Astrocyte (in vitro differentiated cells and primary cell): Measurements from ENCODE around the gene ARHGAP26. TPM values are rescaled to one million over a fixed set of nuclear protein-coding genes. Genes with fewer than 3 reads are reported as not detected.

Experiments used
- DNase-seq: peaks from one replicate; pipeline ENCODE4 v3.0.0-alpha.2; 2010; ENCODE audit warnings: low read depth
- FAIRE-seq: peaks from 2 replicates; lab custom pipeline; 2011; peaks lifted over from hg19 to GRCh38; lab: Jason Lieb, UNC
- H2AFZ ChIP-seq: 2 replicates; pipeline ENCODE4 v1.6.0; 2012; ENCODE audit warnings: low read depth, low read length, inconsistent platforms
- H3K27ac ChIP-seq: 2 replicates; pipeline ENCODE4 v1.5.1; 2011; ENCODE audit warnings: low read depth, low read length, inconsistent platforms
- H3K27me3 ChIP-seq: 2 replicates; pipeline ENCODE4 v1.6.0; 2011; ENCODE audit warnings: low read length, inconsistent platforms; ENCODE audit not compliant: insufficient read depth
- H3K36me3 ChIP-seq: 2 replicates; pipeline ENCODE4 v1.5.1; 2011; ENCODE audit warnings: low read length, inconsistent platforms; ENCODE audit not compliant: insufficient read depth
- H3K4me1 ChIP-seq: 2 replicates; pipeline ENCODE4 v1.5.1; 2011; ENCODE audit warnings: low read length, inconsistent platforms; ENCODE audit not compliant: insufficient read depth
- H3K4me2 ChIP-seq: 2 replicates; pipeline ENCODE4 v1.6.0; 2012; ENCODE audit warnings: low read length, inconsistent platforms
- H3K4me3 ChIP-seq: 2 replicates; pipeline ENCODE4 v1.5.1; 2011; ENCODE audit warnings: low read depth, mild to moderate bottlenecking, low read length, inconsistent platforms; ENCODE audit not compliant: insufficient read depth
- H3K79me2 ChIP-seq: 2 replicates; pipeline ENCODE4 v1.6.0; 2012; ENCODE audit warnings: mild to moderate bottlenecking, low read length, inconsistent platforms; ENCODE audit not compliant: insufficient read depth
- H3K9ac ChIP-seq: 2 replicates; pipeline ENCODE4 v1.6.0; 2012; ENCODE audit warnings: mild to moderate bottlenecking, low read length, inconsistent platforms
- H3K9me3 ChIP-seq: 2 replicates; pipeline ENCODE4 v1.5.1; 2012; ENCODE audit warnings: low read depth, mild to moderate bottlenecking, low read length, inconsistent platforms; ENCODE audit not compliant: insufficient read depth
- H4K20me1 ChIP-seq: 2 replicates; pipeline ENCODE4 v1.6.0; 2012; ENCODE audit warnings: low read length, inconsistent platforms; ENCODE audit not compliant: insufficient read depth
- H3K27ac Mint-ChIP-seq: one replicate; pipeline ENCODE4 v1.8.0; 2021; ENCODE audit warnings: mild to moderate bottlenecking, mixed read lengths; ENCODE audit not compliant: unreplicated experiment
- H3K27me3 Mint-ChIP-seq: one replicate; pipeline ENCODE4 v1.8.0; 2021; ENCODE audit warnings: low read depth, mixed read lengths; ENCODE audit not compliant: unreplicated experiment
- H3K36me3 Mint-ChIP-seq: one replicate; pipeline ENCODE4 v1.8.0; 2021; ENCODE audit warnings: low read depth, mixed read lengths; ENCODE audit not compliant: unreplicated experiment
- H3K4me1 Mint-ChIP-seq: one replicate; pipeline ENCODE4 v1.8.0; 2021; ENCODE audit warnings: low read depth, mixed read lengths; ENCODE audit not compliant: unreplicated experiment
- H3K4me3 Mint-ChIP-seq: one replicate; pipeline ENCODE4 v1.8.0; 2021; ENCODE audit warnings: mild to moderate bottlenecking, moderate library complexity, mixed read lengths; ENCODE audit not compliant: unreplicated experiment
- H3K9me3 Mint-ChIP-seq: one replicate; pipeline ENCODE4 v1.8.0; 2021; ENCODE audit warnings: mild to moderate bottlenecking, mixed read lengths; ENCODE audit not compliant: unreplicated experiment
- EZH2 ChIP-seq: IDR thresholded peaks from 2 replicates; pipeline ENCODE4 v1.6.1; 2012; ENCODE audit warnings: mild to moderate bottlenecking, low read length, inconsistent platforms; ENCODE audit not compliant: insufficient read depth
- total RNA-seq: library from RNA; stranded (reverse); gene quantifications from 2 replicates; pipeline ENCODE4 v1.2.1, GENCODE V29; 2021
- TF ChIP-seq, protein P1 (sequence below): IDR thresholded peaks from 2 replicates; pipeline ENCODE4 v1.5.1; 2011; ENCODE audit warnings: low read depth, mild to moderate bottlenecking, inconsistent platforms, low read length, moderate library complexity; ENCODE audit not compliant: insufficient read depth

The ARHGAP26 gene
- total RNA-seq, 1 donor from 2014 or later: 5.6 TPM

DNA sequence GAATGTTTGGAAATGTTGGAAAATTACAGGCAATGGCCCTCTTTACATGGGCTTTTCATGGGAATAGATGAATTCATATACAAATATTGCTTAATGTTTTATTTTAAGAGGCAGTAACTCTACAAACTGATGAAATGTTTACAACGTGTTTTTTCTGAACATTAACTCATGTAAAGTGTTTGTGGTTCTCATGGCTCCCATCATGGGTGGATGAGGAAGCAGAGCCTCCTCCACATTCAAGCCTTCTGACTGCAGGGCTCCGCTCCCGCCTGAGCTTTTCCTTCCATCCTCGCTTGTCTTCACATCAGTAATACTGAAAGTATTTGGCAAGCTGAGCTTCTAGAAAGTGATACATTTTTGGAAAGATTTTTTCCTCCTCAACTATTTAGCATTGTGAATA lies 204.2 kb downstream of the ARHGAP26 start:
- no peaks in the 10 kb centered on the region for H3K79me2 ChIP-seq
- no peak overlapping the region for H3K4me3 Mint-ChIP-seq
- H3K4me3 ChIP-seq: no peak overlapping the region
- H3K27ac Mint-ChIP-seq: no peak overlapping the region
- H4K20me1 ChIP-seq: no peaks in the 10 kb centered on the region
- FAIRE-seq (peak; percentile 67), DNase-seq (no peak)
- peaks cover 20% of the 10 kb centered on the region for H3K4me1 ChIP-seq
- H3K27me3 Mint-ChIP-seq: no peaks in the 10 kb centered on the region
- no peaks in the 10 kb centered on the region for H3K27me3 ChIP-seq
- H3K36me3 Mint-ChIP-seq: peaks cover 5% of the 10 kb centered on the region
- TF ChIP-seq, protein P1, sequence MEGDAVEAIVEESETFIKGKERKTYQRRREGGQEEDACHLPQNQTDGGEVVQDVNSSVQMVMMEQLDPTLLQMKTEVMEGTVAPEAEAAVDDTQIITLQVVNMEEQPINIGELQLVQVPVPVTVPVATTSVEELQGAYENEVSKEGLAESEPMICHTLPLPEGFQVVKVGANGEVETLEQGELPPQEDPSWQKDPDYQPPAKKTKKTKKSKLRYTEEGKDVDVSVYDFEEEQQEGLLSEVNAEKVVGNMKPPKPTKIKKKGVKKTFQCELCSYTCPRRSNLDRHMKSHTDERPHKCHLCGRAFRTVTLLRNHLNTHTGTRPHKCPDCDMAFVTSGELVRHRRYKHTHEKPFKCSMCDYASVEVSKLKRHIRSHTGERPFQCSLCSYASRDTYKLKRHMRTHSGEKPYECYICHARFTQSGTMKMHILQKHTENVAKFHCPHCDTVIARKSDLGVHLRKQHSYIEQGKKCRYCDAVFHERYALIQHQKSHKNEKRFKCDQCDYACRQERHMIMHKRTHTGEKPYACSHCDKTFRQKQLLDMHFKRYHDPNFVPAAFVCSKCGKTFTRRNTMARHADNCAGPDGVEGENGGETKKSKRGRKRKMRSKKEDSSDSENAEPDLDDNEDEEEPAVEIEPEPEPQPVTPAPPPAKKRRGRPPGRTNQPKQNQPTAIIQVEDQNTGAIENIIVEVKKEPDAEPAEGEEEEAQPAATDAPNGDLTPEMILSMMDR: no peak
- TF ChIP-seq EZH2: no peak
- H3K4me2 ChIP-seq: no peak overlapping the region
- peaks cover 30% of the 10 kb centered on the region for H3K4me1 Mint-ChIP-seq
- no peaks in the 10 kb centered on the region for H3K9me3 ChIP-seq
- peaks cover 2% of the 10 kb centered on the region for H3K9me3 Mint-ChIP-seq
- H3K27ac ChIP-seq: no peak overlapping the region
- no peak overlapping the region for H2AFZ ChIP-seq
- H3K36me3 ChIP-seq: no peaks in the 10 kb centered on the region
- H3K9ac ChIP-seq: no peak overlapping the region

- H3K36me3 ChIP-seq: no peaks in the 10 kb centered on the region
- no peak overlapping the region for H2AFZ ChIP-seq
- Mint-ChIP-seq H3K27ac (peak overlapping the region; percentile 98), H3K27me3 (no peaks in the 10 kb centered on the region), H3K9me3 (peaks cover 2% of the 10 kb centered on the region), H3K4me3 (no peak overlapping the region), H3K36me3 (peaks cover 3% of the 10 kb centered on the region), H3K4me1 (peaks cover 48% of the 10 kb centered on the region)
- FAIRE-seq: no peak
- H3K27ac ChIP-seq: no peak overlapping the region
- H3K9ac ChIP-seq: no peak overlapping the region
- H3K27me3 ChIP-seq: no peaks in the 10 kb centered on the region
- no peaks in the 10 kb centered on the region for H4K20me1 ChIP-seq
- no peak for TF ChIP-seq EZH2
- TF ChIP-seq, protein P1: no peak
- H3K4me2 ChIP-seq: peak overlapping the region; percentile 72
- no peaks in the 10 kb centered on the region for H3K79me2 ChIP-seq
- DNase-seq: peak; percentile 25
- H3K9me3 ChIP-seq: no peaks in the 10 kb centered on the region
- peaks cover 34% of the 10 kb centered on the region for H3K4me1 ChIP-seq
- H3K4me3 ChIP-seq: no peak overlapping the region
Measured at GRCh38 chr5:142976861-142977260, 206.7 kb downstream of the ARHGAP26 start.

DNA sequence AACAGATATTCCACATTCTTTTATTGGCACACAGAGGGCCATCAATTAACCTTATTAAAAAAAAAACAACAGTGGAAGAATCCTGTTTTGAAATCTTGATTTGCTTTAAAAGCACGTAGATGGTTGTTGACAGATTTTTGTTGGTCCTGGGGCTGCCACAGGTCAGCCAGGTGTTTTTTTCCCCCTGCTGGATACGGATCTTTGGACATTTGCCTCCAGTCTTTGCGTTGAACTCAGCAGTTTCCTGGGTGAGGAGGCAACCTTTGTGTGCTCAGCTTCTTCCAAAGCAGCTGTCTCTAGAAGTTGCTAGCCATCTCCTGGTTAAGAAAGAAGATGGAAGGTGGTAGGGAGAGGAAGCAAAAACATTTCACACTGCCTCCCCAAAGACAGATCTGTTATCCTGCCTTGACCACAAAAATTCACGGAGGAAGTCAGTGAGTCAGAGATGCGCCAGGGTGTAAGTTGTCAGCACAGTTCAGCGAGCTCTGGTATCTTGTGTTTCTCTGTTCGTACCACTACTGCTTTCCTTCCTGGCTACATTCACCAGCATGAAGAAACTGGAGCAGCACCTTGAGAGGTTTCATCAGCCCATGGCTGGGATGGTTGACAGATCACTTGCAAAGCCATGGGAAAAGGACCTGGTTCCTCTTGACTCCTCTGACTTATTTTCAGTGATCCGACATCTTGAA lies 207.3 kb downstream of the ARHGAP26 start:
- no peaks in the 10 kb centered on the region for H3K79me2 ChIP-seq
- no peaks in the 10 kb centered on the region for H3K27me3 ChIP-seq
- H3K9ac ChIP-seq: no peak overlapping the region
- Mint-ChIP-seq H3K27me3 (no peaks in the 10 kb centered on the region), H3K4me1 (peaks cover 54% of the 10 kb centered on the region), H3K4me3 (peak overlapping the region; percentile 58), H3K36me3 (peaks cover 3% of the 10 kb centered on the region), H3K9me3 (peaks cover 2% of the 10 kb centered on the region), H3K27ac (peak overlapping the region; percentile 98)
- no peaks in the 10 kb centered on the region for H3K9me3 ChIP-seq
- peaks cover 40% of the 10 kb centered on the region for H3K4me1 ChIP-seq
- H3K4me3 ChIP-seq: peak overlapping the region; percentile 27
- DNase-seq (peak; percentile 96), FAIRE-seq (peak; percentile 96)
- no peaks in the 10 kb centered on the region for H4K20me1 ChIP-seq
- H3K27ac ChIP-seq: peak overlapping the region; percentile 43
- TF ChIP-seq, protein P1: no peak
- no peak for TF ChIP-seq EZH2
- H3K4me2 ChIP-seq: peak overlapping the region; percentile 72
- H3K36me3 ChIP-seq: no peaks in the 10 kb centered on the region
- no peak overlapping the region for H2AFZ ChIP-seq
